A673 (cell line): ENCODE data around the gene ERF.

Experiments used
- EZH2 ChIP-seq: fragments of 200-600 bp; sonication (generic); IDR thresholded peaks from 2 replicates; pipeline ENCODE4 v1.6.1; 2017; ENCODE audit warnings: borderline replicate concordance, low read depth, mild to moderate bottlenecking, mixed read lengths, antibody characterized with exemption, low read length; ENCODE audit not compliant: poor library complexity, severe bottlenecking
- TF ChIP-seq, protein P1 (sequence below): fragments of 300-800, 200-600 bp; sonication (generic); conservative IDR thresholded peaks from 2 replicates; pipeline ENCODE4 v1.5.1; 2017; ENCODE audit warnings: low read depth, mild to moderate bottlenecking, antibody characterized with exemption, low read length, moderate library complexity, mixed read lengths

DNA sequence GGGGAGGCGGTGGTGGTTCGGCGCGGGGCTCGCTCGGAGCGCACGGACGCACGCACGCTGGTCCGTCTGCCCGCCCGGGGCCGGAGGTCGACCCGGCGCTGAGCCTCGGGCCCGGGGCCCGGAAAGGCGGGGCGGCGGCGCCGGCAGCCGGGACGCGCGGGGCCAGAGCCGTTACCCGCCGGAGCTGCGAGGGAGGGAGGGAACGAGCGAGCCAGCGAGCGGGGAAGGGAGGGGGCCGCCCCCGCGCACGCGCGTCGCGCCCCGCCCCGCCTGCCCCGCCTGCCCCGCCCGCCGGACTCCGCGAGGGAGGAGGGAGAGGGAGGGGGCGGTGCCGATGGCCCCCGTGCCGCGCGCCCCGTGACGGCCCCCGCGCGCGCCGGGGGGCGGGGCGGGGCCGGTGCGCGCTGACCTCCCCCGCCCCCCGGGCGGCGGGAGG lies 29.2 kb upstream of the ERF start:
- TF ChIP-seq EZH2: no peak
- TF ChIP-seq, protein P1, sequence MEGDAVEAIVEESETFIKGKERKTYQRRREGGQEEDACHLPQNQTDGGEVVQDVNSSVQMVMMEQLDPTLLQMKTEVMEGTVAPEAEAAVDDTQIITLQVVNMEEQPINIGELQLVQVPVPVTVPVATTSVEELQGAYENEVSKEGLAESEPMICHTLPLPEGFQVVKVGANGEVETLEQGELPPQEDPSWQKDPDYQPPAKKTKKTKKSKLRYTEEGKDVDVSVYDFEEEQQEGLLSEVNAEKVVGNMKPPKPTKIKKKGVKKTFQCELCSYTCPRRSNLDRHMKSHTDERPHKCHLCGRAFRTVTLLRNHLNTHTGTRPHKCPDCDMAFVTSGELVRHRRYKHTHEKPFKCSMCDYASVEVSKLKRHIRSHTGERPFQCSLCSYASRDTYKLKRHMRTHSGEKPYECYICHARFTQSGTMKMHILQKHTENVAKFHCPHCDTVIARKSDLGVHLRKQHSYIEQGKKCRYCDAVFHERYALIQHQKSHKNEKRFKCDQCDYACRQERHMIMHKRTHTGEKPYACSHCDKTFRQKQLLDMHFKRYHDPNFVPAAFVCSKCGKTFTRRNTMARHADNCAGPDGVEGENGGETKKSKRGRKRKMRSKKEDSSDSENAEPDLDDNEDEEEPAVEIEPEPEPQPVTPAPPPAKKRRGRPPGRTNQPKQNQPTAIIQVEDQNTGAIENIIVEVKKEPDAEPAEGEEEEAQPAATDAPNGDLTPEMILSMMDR: no peak
